ENCODE results near the gene RFX2. TPM values are rescaled to one million over a fixed set of nuclear protein-coding genes. Genes with fewer than 3 reads are reported as not detected.

RFX2 gene
- total and polyA plus RNA-seq, 9 of the 15 experiments (the other 6 are each of a cell fraction or from before 2014, with no cell fraction given), result 3.6 to 18.7 (median 8.7) TPM

DNA sequence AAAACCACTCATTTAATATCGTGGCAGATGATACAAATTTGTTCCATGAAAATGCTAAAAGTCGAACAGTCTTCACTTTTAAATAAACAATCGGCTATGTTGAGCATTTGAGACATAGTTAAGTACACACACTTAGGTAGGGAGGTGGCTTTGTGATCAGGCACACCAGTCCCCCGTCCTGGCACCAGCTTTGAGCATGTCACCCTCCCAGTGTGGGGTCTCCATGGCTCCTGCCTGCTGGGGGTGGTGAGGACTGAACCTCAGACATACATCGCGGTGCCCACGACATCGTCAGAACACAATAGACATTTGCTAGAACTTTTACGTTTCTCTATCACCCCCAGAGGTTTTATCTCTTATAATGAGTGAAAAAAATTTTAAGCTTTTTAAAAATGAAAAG, 62.0 kb downstream of the RFX2 start (continued):
- TF ChIP-seq, protein P1, sequence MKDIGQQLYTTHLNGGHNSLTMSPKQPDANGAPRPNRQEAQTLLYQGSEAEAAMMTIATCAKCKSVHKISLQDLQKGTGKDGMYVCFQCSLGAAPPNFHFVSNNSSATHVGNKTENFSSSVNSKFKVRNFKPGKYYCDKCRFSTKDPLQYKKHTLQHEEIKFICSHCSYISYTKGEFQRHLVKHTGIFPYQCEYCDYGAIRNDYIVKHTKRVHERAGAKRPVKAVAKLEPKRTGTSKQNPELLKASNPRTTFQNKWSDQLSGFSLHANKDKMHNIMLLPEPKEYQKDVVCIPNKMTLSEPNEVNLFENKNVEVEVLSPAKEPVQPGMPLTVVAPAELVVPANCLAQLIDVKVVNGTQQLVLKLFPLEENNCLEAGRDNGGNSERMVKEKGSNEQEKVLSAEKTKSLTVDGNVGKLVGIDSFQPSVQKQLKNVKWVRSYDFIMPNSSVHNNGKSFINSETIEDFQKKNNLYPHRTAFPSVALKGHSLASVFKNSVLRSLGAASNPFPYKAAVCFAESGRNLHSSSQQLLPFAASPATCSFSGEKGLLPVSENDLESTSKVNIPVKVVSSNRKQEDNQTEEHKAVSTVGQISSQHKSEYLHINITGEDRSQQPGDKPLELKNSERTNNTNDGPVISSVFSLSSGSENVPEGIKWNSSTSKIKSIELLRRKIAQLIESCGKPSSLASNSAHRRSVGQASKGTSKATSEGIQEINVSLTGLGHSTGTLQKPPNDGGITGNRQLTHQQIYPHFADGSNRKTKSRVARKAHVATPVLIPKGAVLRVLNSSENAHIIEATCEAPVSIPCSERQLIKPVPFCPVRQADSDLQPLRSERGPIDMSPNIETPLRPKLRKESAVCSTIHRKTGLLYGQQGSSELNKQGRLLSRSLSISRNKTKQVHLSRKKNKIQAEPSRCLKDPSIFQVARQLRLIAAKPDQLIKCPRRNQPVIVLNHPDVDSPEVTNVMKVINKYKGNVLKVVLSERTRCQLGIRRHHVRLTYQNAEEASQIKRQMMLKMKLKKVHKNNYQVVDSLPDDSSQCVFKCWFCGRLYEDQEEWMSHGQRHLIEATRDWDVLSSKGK (CRISPR knock-in tag; IDR thresholded peaks at IDR 0.05), result no peak
- TF ChIP-seq, protein P2, sequence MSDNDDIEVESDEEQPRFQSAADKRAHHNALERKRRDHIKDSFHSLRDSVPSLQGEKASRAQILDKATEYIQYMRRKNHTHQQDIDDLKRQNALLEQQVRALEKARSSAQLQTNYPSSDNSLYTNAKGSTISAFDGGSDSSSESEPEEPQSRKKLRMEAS (CRISPR knock-in tag; IDR thresholded peaks at IDR 0.05), result no peak
- TF ChIP-seq, protein P3, sequence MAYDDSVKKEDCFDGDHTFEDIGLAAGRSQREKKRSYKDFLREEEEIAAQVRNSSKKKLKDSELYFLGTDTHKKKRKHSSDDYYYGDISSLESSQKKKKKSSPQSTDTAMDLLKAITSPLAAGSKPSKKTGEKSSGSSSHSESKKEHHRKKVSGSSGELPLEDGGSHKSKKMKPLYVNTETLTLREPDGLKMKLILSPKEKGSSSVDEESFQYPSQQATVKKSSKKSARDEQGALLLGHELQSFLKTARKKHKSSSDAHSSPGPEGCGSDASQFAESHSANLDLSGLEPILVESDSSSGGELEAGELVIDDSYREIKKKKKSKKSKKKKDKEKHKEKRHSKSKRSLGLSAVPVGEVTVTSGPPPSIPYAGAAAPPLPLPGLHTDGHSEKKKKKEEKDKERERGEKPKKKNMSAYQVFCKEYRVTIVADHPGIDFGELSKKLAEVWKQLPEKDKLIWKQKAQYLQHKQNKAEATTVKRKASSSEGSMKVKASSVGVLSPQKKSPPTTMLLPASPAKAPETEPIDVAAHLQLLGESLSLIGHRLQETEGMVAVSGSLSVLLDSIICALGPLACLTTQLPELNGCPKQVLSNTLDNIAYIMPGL (CRISPR knock-in tag; IDR thresholded peaks at IDR 0.05), result no peak
- TF ChIP-seq GTF2A2 (tag; IDR thresholded peaks at IDR 0.05) (no peak), TRIM28 (IDR thresholded peaks at IDR 0.05) (no peak)
- TF ChIP-seq, protein P4, sequence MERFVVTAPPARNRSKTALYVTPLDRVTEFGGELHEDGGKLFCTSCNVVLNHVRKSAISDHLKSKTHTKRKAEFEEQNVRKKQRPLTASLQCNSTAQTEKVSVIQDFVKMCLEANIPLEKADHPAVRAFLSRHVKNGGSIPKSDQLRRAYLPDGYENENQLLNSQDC (CRISPR knock-in tag; IDR thresholded peaks at IDR 0.05), result no peak
- TF ChIP-seq, protein P5, sequence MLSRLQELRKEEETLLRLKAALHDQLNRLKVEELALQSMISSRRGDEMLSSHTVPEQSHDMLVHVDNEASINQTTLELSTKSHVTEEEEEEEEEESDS (CRISPR knock-in tag; IDR thresholded peaks at IDR 0.05), result no peak
